Neuronal stem cell (in vitro differentiated cells): ENCODE measurements around the gene SARS1.

Experiments
- DNase-seq: peaks from one replicate; pipeline ENCODE4 v3.0.0-alpha.2; 2013; ENCODE audit warnings: low spot score
- H2AFZ ChIP-seq: one replicate; pipeline ENCODE4 v1.6.1; 2013; ENCODE audit warnings: mild to moderate bottlenecking, low read length, inconsistent platforms
- H2AK5ac ChIP-seq: 2 replicates; pipeline ENCODE4 v1.6.1; 2013; ENCODE audit warnings: low read depth, mild to moderate bottlenecking, inconsistent platforms, low read length, moderate library complexity, mixed read lengths
- H2BK120ac ChIP-seq: 2 replicates; pipeline ENCODE4 v1.6.1; 2013; ENCODE audit warnings: low read depth, mild to moderate bottlenecking, inconsistent platforms, low read length, moderate library complexity, mixed read lengths
- H2BK12ac ChIP-seq: one replicate; pipeline ENCODE4 v1.6.1; 2013; ENCODE audit warnings: low read length, inconsistent platforms
- H2BK15ac ChIP-seq: 2 replicates; pipeline ENCODE4 v1.6.1; 2013; ENCODE audit warnings: mild to moderate bottlenecking, low read length, inconsistent platforms, mixed read lengths
- H2BK5ac ChIP-seq: one replicate; pipeline ENCODE4 v1.6.1; 2013; ENCODE audit warnings: inconsistent platforms, mild to moderate bottlenecking, low read length, moderate library complexity
- H3K14ac ChIP-seq: one replicate; pipeline ENCODE4 v1.6.1; 2013; ENCODE audit warnings: low read length, inconsistent platforms
- H3K18ac ChIP-seq: 2 replicates; pipeline ENCODE4 v1.6.1; 2013; ENCODE audit warnings: low read length, inconsistent platforms
- H3K23ac ChIP-seq: 2 replicates; pipeline ENCODE4 v1.6.1; 2013; ENCODE audit warnings: low read depth, mild to moderate bottlenecking, mixed read lengths, low read length, inconsistent platforms; ENCODE audit not compliant: poor library complexity
- H3K27ac ChIP-seq: replicated peaks from 3 replicates; pipeline ENCODE4 v1.5.1; 2013; ENCODE audit warnings: low read length, inconsistent platforms
- H3K27me3 ChIP-seq, 3 experiments: 2 replicates each; pipeline ENCODE4 v1.6.1; 2013; ENCODE audit warnings: low read length in 3 of 3, mild to moderate bottlenecking in 2 of 3, inconsistent platforms in 1 of 3, low read depth in 1 of 3, mixed read lengths in 1 of 3, moderate library complexity in 1 of 3; ENCODE audit not compliant: control insufficient read depth in 3 of 3, insufficient read depth in 3 of 3
- H3K36me3 ChIP-seq, 2 donors: replicated peaks in 1 of 2; 2 replicates each; pipeline ENCODE4 v1.6.1; 2013; ENCODE audit warnings: low read length in 2 of 2; ENCODE audit not compliant: control insufficient read depth in 2 of 2, insufficient read depth in 2 of 2
- H3K4ac ChIP-seq: 2 replicates; pipeline ENCODE4 v1.6.1; 2013; ENCODE audit warnings: inconsistent platforms, mild to moderate bottlenecking, low read length, moderate library complexity
- H3K4me1 ChIP-seq, 2 donors: 1 replicate in 1 of 2; 2 replicates in 1 of 2; pipeline ENCODE4 v1.6.1; 2013; ENCODE audit warnings: low read length in 2 of 2, low read depth in 1 of 2; ENCODE audit not compliant: control insufficient read depth in 2 of 2, insufficient read depth in 1 of 2
- H3K4me2 ChIP-seq: one replicate; pipeline ENCODE4 v1.6.1; 2013; ENCODE audit warnings: mild to moderate bottlenecking, low read length, inconsistent platforms; ENCODE audit not compliant: insufficient read depth, poor library complexity, severe bottlenecking
- H3K4me3 ChIP-seq, 2 donors: 2 replicates each; pipeline ENCODE4 v1.5.1; 2013; ENCODE audit warnings: low read length in 2 of 2, mild to moderate bottlenecking in 2 of 2, inconsistent platforms in 1 of 2, moderate library complexity in 1 of 2
- H3K79me1 ChIP-seq: one replicate; pipeline ENCODE4 v1.6.1; 2013; ENCODE audit warnings: low read depth, mild to moderate bottlenecking, inconsistent platforms, low read length, moderate library complexity
- H3K9ac ChIP-seq: one replicate; pipeline ENCODE4 v1.6.1; 2013; ENCODE audit warnings: mild to moderate bottlenecking, low read depth, low read length, inconsistent platforms; ENCODE audit not compliant: poor library complexity
- H3K9me3 ChIP-seq, 2 donors: replicated peaks in 1 of 2; 2 replicates each; pipeline versions ENCODE3 to v1.6.1; 2013; ENCODE audit warnings: low read length in 2 of 2, mild to moderate bottlenecking in 2 of 2, inconsistent platforms in 1 of 2, low read depth in 1 of 2, mixed read lengths in 1 of 2, moderate library complexity in 1 of 2; ENCODE audit not compliant: control insufficient read depth in 2 of 2, insufficient read depth in 1 of 2
- H4K8ac ChIP-seq: one replicate; pipeline ENCODE4 v1.6.1; 2013; ENCODE audit warnings: low read depth, mild to moderate bottlenecking, inconsistent platforms, low read length, moderate library complexity
- H4K91ac ChIP-seq: one replicate; pipeline ENCODE4 v1.6.1; 2013; ENCODE audit warnings: low read length, low read depth, mild to moderate bottlenecking, inconsistent platforms; ENCODE audit not compliant: poor library complexity
- WGBS, 2 donors: extraction: QIAGEN DNeasy Blood & Tissue Kit; methylation state at CpG; one replicate each; pipeline ENCODE4 v1.1.7; 2013; ENCODE audit warnings: missing lambda C conversion rate in 2 of 2, mixed read lengths in 1 of 2; ENCODE audit not compliant: insufficient read length in 2 of 2, insufficient replicate concordance in 1 of 2; ENCODE audit errors: extremely low coverage in 2 of 2; 5-methylcytosine and 5-hydroxymethylcytosine counted together

The SARS1 gene

DNA sequence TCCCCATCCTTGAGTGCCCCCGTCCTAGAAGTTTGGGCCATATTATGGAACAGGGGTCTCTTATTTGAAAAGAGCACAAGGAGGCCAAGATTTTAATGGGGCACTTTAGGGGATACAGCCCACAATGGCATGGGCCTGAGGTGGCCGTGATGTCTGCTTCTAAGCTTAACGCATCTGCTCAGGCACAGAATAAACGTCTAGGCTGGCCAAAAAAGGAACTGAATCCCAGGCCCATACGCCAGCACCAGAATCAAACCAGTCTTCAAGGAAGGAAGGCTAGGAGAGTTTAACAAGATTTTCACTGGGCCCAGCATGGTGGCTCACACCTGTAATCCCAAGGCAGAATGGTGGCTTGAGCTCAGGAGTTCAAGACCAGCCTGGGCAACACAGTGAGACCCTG lies 9.2 kb upstream of the SARS1 start:
- Histone ChIP-seq H3K27me3 (no peaks in the 10 kb centered on the region), H2BK5ac (no peak overlapping the region), H3K4me1 (peaks cover 4% of the 10 kb centered on the region in 2 donors), H2AFZ (no peak overlapping the region), H3K9ac (no peak overlapping the region), H3K23ac (no peak overlapping the region), H3K18ac (no peak overlapping the region), H4K91ac (no peak overlapping the region), H3K27ac (no peak overlapping the region), H3K4ac (no peak overlapping the region), H2BK12ac (no peak overlapping the region), H3K14ac (no peak overlapping the region), H2BK15ac (no peak overlapping the region), H4K8ac (no peak overlapping the region), H2AK5ac (no peak overlapping the region), H3K9me3 (no peaks in the 10 kb centered on the region), H3K36me3 (no peaks in the 10 kb centered on the region), H3K4me2 (no peak overlapping the region), H3K79me1 (no peaks in the 10 kb centered on the region), H2BK120ac (no peak overlapping the region), H3K4me3 (no peak overlapping the region)
- no peak for DNase-seq
- no CpG with 5 or more reads among the region's 5 CpGs for WGBS, 2 donors

DNA sequence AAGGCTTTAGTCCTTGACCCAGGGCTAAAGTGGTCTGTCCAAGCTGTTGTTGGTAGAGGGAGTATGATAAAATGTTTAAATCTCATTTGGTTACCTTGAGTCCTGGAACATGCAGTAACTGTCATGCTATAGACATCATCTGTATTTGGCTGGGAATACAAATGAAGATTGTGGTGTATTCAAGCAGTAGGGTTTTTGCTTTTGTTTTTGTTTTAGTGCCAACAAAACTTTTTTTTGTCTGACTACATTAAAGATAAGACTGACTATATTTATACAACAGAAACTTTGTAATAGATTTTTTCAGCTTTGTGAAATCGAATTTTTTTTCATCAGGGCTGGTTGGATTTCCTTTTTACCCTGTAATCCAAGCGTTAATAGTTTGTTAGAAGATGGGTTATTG lies 7.4 kb upstream of the SARS1 start:
- Histone ChIP-seq H2BK5ac (no peak overlapping the region), H2AK5ac (no peak overlapping the region), H2AFZ (no peak overlapping the region), H3K23ac (no peak overlapping the region), H3K4ac (no peak overlapping the region), H3K9ac (no peak overlapping the region), H3K27me3 (no peaks in the 10 kb centered on the region), H3K14ac (no peak overlapping the region), H2BK12ac (no peak overlapping the region), H3K27ac (no peak overlapping the region), H3K79me1 (no peaks in the 10 kb centered on the region), H2BK120ac (no peak overlapping the region), H4K8ac (no peak overlapping the region), H3K9me3 (no peaks in the 10 kb centered on the region), H4K91ac (no peak overlapping the region), H3K4me3 (no peak overlapping the region), H3K18ac (no peak overlapping the region), H3K36me3 (no peaks in the 10 kb centered on the region), H3K4me1 (peaks cover 2% of the 10 kb centered on the region in 2 donors), H2BK15ac (no peak overlapping the region), H3K4me2 (no peak overlapping the region)
- no CpG with 5 or more reads among the region's 2 CpGs for WGBS, 2 donors
- DNase-seq, result no peak

DNA sequence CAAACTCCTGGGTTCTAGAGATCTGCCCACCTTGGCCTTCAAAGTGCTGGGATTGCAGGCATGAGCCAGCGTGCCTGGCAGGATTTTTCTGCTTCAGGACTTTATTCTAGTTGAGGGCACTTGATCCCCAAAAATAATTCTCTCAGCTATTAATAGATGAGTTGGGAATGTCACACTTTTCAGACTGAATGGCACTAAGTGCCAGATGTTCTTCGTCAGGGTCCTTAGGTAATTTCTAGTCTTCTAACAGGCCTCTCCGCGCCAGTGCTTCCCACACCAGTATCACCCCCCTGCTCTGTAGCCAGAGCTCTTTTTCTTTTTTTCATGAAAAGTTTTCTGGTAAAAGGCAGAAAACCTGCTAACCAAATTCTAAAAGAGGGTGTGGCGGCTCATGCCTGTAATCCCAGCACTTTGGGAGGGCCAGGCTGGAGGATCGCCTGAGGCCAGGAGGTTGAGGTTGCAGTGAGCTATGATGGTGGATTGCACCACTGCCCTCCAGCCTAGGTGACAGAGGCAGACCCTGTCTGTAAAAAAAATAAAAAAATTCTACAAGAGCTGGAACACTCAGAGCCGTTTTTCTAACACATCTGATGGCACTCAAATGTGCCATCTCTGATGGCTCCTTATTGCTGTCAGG lies 6.1 kb upstream of the SARS1 start:
- H3K4me3 ChIP-seq, result no peak overlapping the region
- no peak overlapping the region for H2BK120ac ChIP-seq
- no peak overlapping the region for H3K9ac ChIP-seq
- H3K18ac ChIP-seq, result no peak overlapping the region
- H2BK12ac ChIP-seq, result no peak overlapping the region
- DNase-seq, result no peak
- H3K27ac ChIP-seq, result no peak overlapping the region
- H2AFZ ChIP-seq, result no peak overlapping the region
- H2BK5ac ChIP-seq, result no peak overlapping the region
- no peaks in the 10 kb centered on the region for H3K9me3 ChIP-seq
- H3K4me1 ChIP-seq, result no peaks in the 10 kb centered on the region
- no peak overlapping the region for H3K4ac ChIP-seq
- no peak overlapping the region for H2BK15ac ChIP-seq
- H3K23ac ChIP-seq, result no peak overlapping the region
- H4K91ac ChIP-seq, result no peak overlapping the region
- H3K36me3 ChIP-seq, result no peaks in the 10 kb centered on the region
- no peaks in the 10 kb centered on the region for H3K79me1 ChIP-seq
- H3K14ac ChIP-seq, result no peak overlapping the region
- no peaks in the 10 kb centered on the region for H3K27me3 ChIP-seq
- WGBS, 2 donors, result no CpG with 5 or more reads among the region's 7 CpGs
- no peak overlapping the region for H3K4me2 ChIP-seq
- no peak overlapping the region for H2AK5ac ChIP-seq
- H4K8ac ChIP-seq, result no peak overlapping the region

DNA sequence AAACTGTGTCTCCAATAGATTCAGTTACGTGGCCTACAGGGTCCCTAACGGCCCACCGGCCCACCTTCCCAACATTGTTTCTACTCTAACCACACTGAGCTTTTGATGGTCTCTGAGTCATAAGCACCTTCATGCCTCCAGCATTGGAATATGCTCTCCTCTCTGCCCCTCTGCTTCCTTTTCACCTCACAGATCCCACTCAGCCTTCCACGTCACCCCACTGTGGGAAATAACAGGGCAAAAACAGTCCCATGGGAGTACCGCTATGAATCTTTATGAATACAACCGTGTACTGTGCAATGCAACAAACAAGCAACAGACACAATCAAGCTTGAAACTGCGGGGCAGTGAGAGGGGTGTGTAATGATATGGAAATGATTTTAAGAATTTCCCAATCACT lies 5.3 kb upstream of the SARS1 start:
- H2BK12ac ChIP-seq, result no peak overlapping the region
- H3K4me1 ChIP-seq, result peaks cover 1 to 2% of the 10 kb centered on the region in 2 donors
- H3K27ac ChIP-seq, result no peak overlapping the region
- H2AFZ ChIP-seq, result peak overlapping the region; percentile 37
- no peaks in the 10 kb centered on the region for H3K9me3 ChIP-seq
- no peak overlapping the region for H3K4me2 ChIP-seq
- no peak overlapping the region for H3K9ac ChIP-seq
- no peak overlapping the region for H2BK120ac ChIP-seq
- no peak overlapping the region for H3K4me3 ChIP-seq
- no peak overlapping the region for H3K18ac ChIP-seq
- no peaks in the 10 kb centered on the region for H3K36me3 ChIP-seq
- H3K79me1 ChIP-seq, result no peaks in the 10 kb centered on the region
- H2AK5ac ChIP-seq, result no peak overlapping the region
- no peak overlapping the region for H2BK5ac ChIP-seq
- H4K91ac ChIP-seq, result no peak overlapping the region
- H4K8ac ChIP-seq, result no peak overlapping the region
- no peak overlapping the region for H2BK15ac ChIP-seq
- no peak overlapping the region for H3K4ac ChIP-seq
- no peaks in the 10 kb centered on the region for H3K27me3 ChIP-seq
- DNase-seq, result no peak
- H3K23ac ChIP-seq, result no peak overlapping the region
- no CpG with 5 or more reads among the region's 7 CpGs for WGBS, 2 donors
- no peak overlapping the region for H3K14ac ChIP-seq
